SK-N-SH treated with all-trans-retinoic acid at 6 μM for 48 hours (cell line): Measurements from ENCODE around the gene RFFL.

Source experiments
- ATAC-seq: fragments of 200-7000 bp; cut with Tn5 transposase; 3 replicates; pipeline ENCODE4 v1.9.1; 2020; ENCODE audit warnings: mild to moderate bottlenecking, moderate library complexity
- BACH2 ChIP-seq: fragments of 250-450 bp; sonication (Bioruptor Pico); IDR thresholded peaks from 2 replicates; pipeline ENCODE4 v1.9.0; 2021; ENCODE audit warnings: mild to moderate bottlenecking, borderline replicate concordance
- CSDC2 ChIP-seq: fragments of 250-450 bp; sonication (Bioruptor Pico); IDR thresholded peaks from 2 replicates; pipeline ENCODE4 v1.5.0; 2020; ENCODE audit warnings: mild to moderate bottlenecking, moderate library complexity
- ESRRG ChIP-seq: fragments of 250-450 bp; sonication (Bioruptor Pico); IDR thresholded peaks from 2 replicates; pipeline ENCODE4 v1.6.1; 2021; ENCODE audit warnings: mild to moderate bottlenecking
- ISL1 ChIP-seq: fragments of 250-450 bp; sonication (Bioruptor Pico); IDR thresholded peaks from 2 replicates; pipeline ENCODE4 v2.1.2; 2022; ENCODE audit warnings: mild to moderate bottlenecking, moderate library complexity
- OSR1 ChIP-seq: fragments of 250-450 bp; sonication (Bioruptor Pico); IDR thresholded peaks from 2 replicates; pipeline ENCODE4 v1.8.0; 2022; ENCODE audit warnings: moderate library complexity, mild to moderate bottlenecking, inconsistent platforms
- PPARA ChIP-seq: fragments of 250-450 bp; sonication (Bioruptor Pico); IDR thresholded peaks from 2 replicates; pipeline ENCODE4 v1.5.0; 2020; ENCODE audit warnings: mild to moderate bottlenecking, borderline replicate concordance
- RARB ChIP-seq: fragments of 250-450 bp; sonication (Bioruptor Pico); IDR thresholded peaks from 2 replicates; pipeline ENCODE4 v1.8.0; 2021; ENCODE audit warnings: mild to moderate bottlenecking, moderate library complexity
- SNAI2 ChIP-seq: fragments of 250-450 bp; sonication (Bioruptor Pico); IDR thresholded peaks from 2 replicates; pipeline ENCODE4 v1.5.0; 2020; ENCODE audit warnings: mild to moderate bottlenecking, moderate library complexity
- TCF4 ChIP-seq: fragments of 250-450 bp; sonication (Bioruptor Pico); IDR thresholded peaks from 2 replicates; pipeline ENCODE4 v1.8.0; 2021; ENCODE audit warnings: mild to moderate bottlenecking, moderate library complexity, borderline replicate concordance
- TOX ChIP-seq: fragments of 250-450 bp; sonication (Bioruptor Pico); IDR thresholded peaks from 2 replicates; pipeline ENCODE4 v1.8.0; 2021; ENCODE audit warnings: mild to moderate bottlenecking, moderate library complexity, borderline replicate concordance
- ZC3H10 ChIP-seq: fragments of 250-450 bp; sonication (Bioruptor Pico); IDR thresholded peaks from 2 replicates; pipeline ENCODE4 v1.5.1; 2021; ENCODE audit warnings: mild to moderate bottlenecking, moderate library complexity
- ZFP3 ChIP-seq: fragments of 250-450 bp; sonication (Bioruptor Pico); IDR thresholded peaks from 2 replicates; pipeline ENCODE4 v1.5.0; 2020; ENCODE audit warnings: mild to moderate bottlenecking, moderate library complexity
- ZFP30 ChIP-seq: fragments of 450-650 bp; formaldehyde crosslinking; IDR thresholded peaks from 2 replicates; pipeline ENCODE4 v1.5.0; 2022; ENCODE audit warnings: mild to moderate bottlenecking, moderate library complexity
- ZNF565 ChIP-seq: fragments of 450-650 bp; formaldehyde crosslinking; conservative IDR thresholded peaks from 2 replicates; pipeline ENCODE4 v1.5.0; 2020; ENCODE audit warnings: low read depth, mild to moderate bottlenecking, moderate library complexity
- ZNF70 ChIP-seq: fragments of 450-650 bp; formaldehyde crosslinking; IDR thresholded peaks from 2 replicates; pipeline ENCODE4 v1.5.0; 2020; ENCODE audit warnings: mild to moderate bottlenecking, moderate library complexity
- ZNF8 ChIP-seq: fragments of 450-650 bp; formaldehyde crosslinking; IDR thresholded peaks from 2 replicates; pipeline ENCODE4 v1.5.0; 2020; ENCODE audit warnings: mild to moderate bottlenecking, moderate library complexity
- TF ChIP-seq, protein P1 (sequence below): fragments of 250-450 bp; sonication (Bioruptor Pico); IDR thresholded peaks from 2 replicates; pipeline ENCODE4 v1.8.0; 2021; ENCODE audit warnings: low read depth, mild to moderate bottlenecking, moderate library complexity, borderline replicate concordance
- TF ChIP-seq, protein P2 (sequence below): fragments of 250-450 bp; sonication (Bioruptor Pico); IDR thresholded peaks from 2 replicates; pipeline ENCODE4 v1.5.1; 2021; ENCODE audit warnings: mild to moderate bottlenecking, moderate library complexity
- TF ChIP-seq, protein P3 (sequence below): fragments of 250-450 bp; sonication (Bioruptor Pico); IDR thresholded peaks from 2 replicates; pipeline ENCODE4 v1.5.0; 2020; ENCODE audit warnings: mild to moderate bottlenecking, moderate library complexity
- TF ChIP-seq, protein P4 (sequence below): fragments of 250-450 bp; sonication (Bioruptor Pico); IDR thresholded peaks from 2 replicates; pipeline ENCODE4 v1.5.1; 2020; ENCODE audit warnings: low read depth, mild to moderate bottlenecking, moderate library complexity
- TF ChIP-seq, protein P5 (sequence below): fragments of 250-450 bp; sonication (Bioruptor Pico); IDR thresholded peaks from 2 replicates; pipeline ENCODE4 v1.8.0; 2020; ENCODE audit warnings: mild to moderate bottlenecking, moderate library complexity, borderline replicate concordance

Gene RFFL

DNA sequence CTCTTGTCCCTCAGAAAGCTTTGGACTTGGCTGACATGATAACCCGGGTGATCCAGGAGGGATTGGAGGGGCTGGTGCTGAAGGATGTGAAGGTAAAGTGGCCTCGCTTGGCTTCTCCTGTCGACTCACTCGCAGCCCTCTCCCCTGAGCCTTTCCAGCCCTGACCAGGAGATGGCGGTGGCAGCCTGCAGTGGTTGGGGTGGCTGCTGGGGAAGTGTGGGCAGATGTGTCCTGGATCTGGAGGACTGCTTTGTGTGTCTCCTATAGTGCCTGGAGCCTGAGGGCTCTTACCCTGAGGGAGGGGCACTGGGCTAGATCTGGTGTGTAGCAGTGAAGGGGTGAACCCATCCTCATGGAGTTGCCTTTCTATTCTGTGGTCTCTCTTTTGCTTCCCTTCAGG, 65.3 kb downstream of the RFFL start:
- no peak for TF ChIP-seq OSR1
- TF ChIP-seq ZNF70 (CRISPR knock-in tag) = no peak
- TF ChIP-seq ZC3H10 (CRISPR knock-in tag) = no peak
- no peak for TF ChIP-seq TCF4 (CRISPR knock-in tag)
- no peak for TF ChIP-seq ZNF565
- no peak for TF ChIP-seq RARB (CRISPR knock-in tag)
- TF ChIP-seq CSDC2 (CRISPR knock-in tag) = no peak
- TF ChIP-seq ZNF8 = no peak
- TF ChIP-seq, protein P1, sequence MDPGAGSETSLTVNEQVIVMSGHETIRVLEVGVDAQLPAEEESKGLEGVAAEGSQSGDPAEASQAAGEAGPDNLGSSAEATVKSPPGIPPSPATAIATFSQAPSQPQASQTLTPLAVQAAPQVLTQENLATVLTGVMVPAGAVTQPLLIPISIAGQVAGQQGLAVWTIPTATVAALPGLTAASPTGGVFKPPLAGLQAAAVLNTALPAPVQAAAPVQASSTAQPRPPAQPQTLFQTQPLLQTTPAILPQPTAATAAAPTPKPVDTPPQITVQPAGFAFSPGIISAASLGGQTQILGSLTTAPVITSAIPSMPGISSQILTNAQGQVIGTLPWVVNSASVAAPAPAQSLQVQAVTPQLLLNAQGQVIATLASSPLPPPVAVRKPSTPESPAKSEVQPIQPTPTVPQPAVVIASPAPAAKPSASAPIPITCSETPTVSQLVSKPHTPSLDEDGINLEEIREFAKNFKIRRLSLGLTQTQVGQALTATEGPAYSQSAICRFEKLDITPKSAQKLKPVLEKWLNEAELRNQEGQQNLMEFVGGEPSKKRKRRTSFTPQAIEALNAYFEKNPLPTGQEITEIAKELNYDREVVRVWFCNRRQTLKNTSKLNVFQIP (CRISPR knock-in tag) = no peak
- TF ChIP-seq SNAI2 = no peak
- no peak for TF ChIP-seq ESRRG
- no peak for TF ChIP-seq ISL1 (CRISPR knock-in tag)
- TF ChIP-seq ZFP30 = no peak
- TF ChIP-seq, protein P2, sequence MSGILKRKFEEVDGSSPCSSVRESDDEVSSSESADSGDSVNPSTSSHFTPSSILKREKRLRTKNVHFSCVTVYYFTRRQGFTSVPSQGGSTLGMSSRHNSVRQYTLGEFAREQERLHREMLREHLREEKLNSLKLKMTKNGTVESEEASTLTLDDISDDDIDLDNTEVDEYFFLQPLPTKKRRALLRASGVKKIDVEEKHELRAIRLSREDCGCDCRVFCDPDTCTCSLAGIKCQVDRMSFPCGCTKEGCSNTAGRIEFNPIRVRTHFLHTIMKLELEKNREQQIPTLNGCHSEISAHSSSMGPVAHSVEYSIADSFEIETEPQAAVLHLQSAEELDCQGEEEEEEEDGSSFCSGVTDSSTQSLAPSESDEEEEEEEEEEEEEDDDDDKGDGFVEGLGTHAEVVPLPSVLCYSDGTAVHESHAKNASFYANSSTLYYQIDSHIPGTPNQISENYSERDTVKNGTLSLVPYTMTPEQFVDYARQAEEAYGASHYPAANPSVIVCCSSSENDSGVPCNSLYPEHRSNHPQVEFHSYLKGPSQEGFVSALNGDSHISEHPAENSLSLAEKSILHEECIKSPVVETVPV (CRISPR knock-in tag) = no peak
- TF ChIP-seq, protein P3, sequence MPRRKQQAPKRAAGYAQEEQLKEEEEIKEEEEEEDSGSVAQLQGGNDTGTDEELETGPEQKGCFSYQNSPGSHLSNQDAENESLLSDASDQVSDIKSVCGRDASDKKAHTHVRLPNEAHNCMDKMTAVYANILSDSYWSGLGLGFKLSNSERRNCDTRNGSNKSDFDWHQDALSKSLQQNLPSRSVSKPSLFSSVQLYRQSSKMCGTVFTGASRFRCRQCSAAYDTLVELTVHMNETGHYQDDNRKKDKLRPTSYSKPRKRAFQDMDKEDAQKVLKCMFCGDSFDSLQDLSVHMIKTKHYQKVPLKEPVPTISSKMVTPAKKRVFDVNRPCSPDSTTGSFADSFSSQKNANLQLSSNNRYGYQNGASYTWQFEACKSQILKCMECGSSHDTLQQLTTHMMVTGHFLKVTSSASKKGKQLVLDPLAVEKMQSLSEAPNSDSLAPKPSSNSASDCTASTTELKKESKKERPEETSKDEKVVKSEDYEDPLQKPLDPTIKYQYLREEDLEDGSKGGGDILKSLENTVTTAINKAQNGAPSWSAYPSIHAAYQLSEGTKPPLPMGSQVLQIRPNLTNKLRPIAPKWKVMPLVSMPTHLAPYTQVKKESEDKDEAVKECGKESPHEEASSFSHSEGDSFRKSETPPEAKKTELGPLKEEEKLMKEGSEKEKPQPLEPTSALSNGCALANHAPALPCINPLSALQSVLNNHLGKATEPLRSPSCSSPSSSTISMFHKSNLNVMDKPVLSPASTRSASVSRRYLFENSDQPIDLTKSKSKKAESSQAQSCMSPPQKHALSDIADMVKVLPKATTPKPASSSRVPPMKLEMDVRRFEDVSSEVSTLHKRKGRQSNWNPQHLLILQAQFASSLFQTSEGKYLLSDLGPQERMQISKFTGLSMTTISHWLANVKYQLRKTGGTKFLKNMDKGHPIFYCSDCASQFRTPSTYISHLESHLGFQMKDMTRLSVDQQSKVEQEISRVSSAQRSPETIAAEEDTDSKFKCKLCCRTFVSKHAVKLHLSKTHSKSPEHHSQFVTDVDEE (CRISPR knock-in tag) = no peak
- TF ChIP-seq, protein P4, sequence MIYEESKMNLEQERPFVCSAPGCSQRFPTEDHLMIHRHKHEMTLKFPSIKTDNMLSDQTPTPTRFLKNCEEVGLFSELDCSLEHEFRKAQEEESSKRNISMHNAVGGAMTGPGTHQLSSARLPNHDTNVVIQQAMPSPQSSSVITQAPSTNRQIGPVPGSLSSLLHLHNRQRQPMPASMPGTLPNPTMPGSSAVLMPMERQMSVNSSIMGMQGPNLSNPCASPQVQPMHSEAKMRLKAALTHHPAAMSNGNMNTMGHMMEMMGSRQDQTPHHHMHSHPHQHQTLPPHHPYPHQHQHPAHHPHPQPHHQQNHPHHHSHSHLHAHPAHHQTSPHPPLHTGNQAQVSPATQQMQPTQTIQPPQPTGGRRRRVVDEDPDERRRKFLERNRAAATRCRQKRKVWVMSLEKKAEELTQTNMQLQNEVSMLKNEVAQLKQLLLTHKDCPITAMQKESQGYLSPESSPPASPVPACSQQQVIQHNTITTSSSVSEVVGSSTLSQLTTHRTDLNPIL (CRISPR knock-in tag) = no peak
- TF ChIP-seq, protein P5, sequence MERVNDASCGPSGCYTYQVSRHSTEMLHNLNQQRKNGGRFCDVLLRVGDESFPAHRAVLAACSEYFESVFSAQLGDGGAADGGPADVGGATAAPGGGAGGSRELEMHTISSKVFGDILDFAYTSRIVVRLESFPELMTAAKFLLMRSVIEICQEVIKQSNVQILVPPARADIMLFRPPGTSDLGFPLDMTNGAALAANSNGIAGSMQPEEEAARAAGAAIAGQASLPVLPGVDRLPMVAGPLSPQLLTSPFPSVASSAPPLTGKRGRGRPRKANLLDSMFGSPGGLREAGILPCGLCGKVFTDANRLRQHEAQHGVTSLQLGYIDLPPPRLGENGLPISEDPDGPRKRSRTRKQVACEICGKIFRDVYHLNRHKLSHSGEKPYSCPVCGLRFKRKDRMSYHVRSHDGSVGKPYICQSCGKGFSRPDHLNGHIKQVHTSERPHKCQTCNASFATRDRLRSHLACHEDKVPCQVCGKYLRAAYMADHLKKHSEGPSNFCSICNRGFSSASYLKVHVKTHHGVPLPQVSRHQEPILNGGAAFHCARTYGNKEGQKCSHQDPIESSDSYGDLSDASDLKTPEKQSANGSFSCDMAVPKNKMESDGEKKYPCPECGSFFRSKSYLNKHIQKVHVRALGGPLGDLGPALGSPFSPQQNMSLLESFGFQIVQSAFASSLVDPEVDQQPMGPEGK (CRISPR knock-in tag) = no peak
- no peak for TF ChIP-seq TOX

DNA sequence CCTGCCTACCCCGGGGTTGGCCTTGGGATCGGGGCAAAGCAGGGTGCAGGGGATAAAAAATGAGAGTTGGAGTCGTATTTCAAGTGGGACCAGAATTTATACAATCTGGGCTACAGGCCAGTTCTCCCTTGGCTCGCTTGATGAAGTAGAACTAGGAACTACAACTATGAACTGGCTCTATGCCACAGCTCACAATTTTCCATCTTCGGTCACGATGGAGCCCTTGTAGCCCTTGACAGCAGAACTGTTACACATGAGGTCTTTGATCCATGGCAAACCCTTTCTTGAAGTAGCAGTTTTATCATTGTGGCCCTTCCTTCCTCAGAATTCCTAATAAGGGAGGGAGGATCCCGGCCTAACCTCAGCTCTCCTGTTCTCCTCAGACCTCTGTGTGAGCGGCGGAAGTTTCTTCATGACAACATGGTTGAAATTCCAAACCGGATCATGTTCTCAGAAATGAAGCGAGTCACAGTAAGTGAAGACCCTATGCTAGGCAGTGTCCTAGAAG, 66.1 kb downstream of the RFFL start:
- peak; percentile 78 for ATAC-seq
- TF ChIP-seq OSR1 (no peak), ZNF8 (no peak), ZFP30 (no peak), PPARA (no peak), ZNF565 (no peak), ESRRG (no peak), ZNF70 (CRISPR knock-in tag) (no peak), RARB (CRISPR knock-in tag) (no peak), CSDC2 (CRISPR knock-in tag) (no peak), ZFP3 (CRISPR knock-in tag) (no peak), SNAI2 (no peak), TOX (no peak), BACH2 (CRISPR knock-in tag) (no peak)
- TF ChIP-seq, protein P5 (CRISPR knock-in tag) = no peak
- TF ChIP-seq, protein P3 (CRISPR knock-in tag) = no peak
- TF ChIP-seq, protein P4 (CRISPR knock-in tag) = no peak

More for the DNA sequence above, 65.3 kb downstream of the RFFL start:
- peak; percentile 82 for ATAC-seq
